ENCODE results near the gene CALN1. TPM values are rescaled to one million over a fixed set of nuclear protein-coding genes. Genes with fewer than 3 reads are reported as not detected.

CALN1 gene
- total and polyA plus RNA-seq, 2 experiments from 2014 or later = 0.23 to 0.28 TPM

DNA sequence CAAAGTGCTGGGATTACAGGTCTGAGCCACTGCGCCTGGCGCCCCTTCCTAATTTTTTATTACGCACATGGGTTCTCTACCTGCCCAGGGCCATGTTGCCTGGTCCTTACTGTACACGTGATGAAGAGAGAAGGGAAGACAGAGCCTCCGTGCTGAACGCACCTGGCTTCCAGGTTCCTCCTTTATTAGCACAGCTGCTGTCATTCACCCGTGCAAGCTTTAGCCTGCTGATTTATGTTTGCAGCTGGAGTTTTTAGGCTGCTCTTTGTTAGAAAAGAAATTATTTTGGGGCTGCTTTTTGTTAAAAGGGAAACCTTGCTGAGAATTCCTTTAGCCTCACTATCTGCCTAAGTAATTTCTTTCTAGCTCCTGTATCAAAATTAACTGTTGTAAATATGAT, 417.0 kb downstream of the CALN1 start:
- TF ChIP-seq EZH2 (IDR thresholded peaks at IDR 0.05; ENCODE audit: borderline replicate concordance) (no peak), EZH2phosphoT487 (IDR thresholded peaks at IDR 0.05; ENCODE audit: low read depth, severe bottlenecking, unreplicated experiment) (no peak)
- TF ChIP-seq, protein P1, sequence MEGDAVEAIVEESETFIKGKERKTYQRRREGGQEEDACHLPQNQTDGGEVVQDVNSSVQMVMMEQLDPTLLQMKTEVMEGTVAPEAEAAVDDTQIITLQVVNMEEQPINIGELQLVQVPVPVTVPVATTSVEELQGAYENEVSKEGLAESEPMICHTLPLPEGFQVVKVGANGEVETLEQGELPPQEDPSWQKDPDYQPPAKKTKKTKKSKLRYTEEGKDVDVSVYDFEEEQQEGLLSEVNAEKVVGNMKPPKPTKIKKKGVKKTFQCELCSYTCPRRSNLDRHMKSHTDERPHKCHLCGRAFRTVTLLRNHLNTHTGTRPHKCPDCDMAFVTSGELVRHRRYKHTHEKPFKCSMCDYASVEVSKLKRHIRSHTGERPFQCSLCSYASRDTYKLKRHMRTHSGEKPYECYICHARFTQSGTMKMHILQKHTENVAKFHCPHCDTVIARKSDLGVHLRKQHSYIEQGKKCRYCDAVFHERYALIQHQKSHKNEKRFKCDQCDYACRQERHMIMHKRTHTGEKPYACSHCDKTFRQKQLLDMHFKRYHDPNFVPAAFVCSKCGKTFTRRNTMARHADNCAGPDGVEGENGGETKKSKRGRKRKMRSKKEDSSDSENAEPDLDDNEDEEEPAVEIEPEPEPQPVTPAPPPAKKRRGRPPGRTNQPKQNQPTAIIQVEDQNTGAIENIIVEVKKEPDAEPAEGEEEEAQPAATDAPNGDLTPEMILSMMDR (IDR thresholded peaks at IDR 0.05; ENCODE audit: poor library complexity) = no peak
- Histone ChIP-seq H3K4me1 (ENCODE audit: insufficient read depth) (no peaks in the 10 kb centered on the region), H3K79me2 (no peaks in the 10 kb centered on the region), H3K4me3 (no peak overlapping the region), H4K20me1 (ENCODE audit: insufficient read depth, poor library complexity, severe bottlenecking) (no peaks in the 10 kb centered on the region), H2AFZ (no peak overlapping the region), H3K9me3 (ENCODE audit: low read depth) (no peaks in the 10 kb centered on the region), H3K4me2 (no peak overlapping the region), H3K9me2 (replicated peaks; ENCODE audit: insufficient read depth) (no peaks in the 10 kb centered on the region), H3K27ac (no peak overlapping the region), H3K36me3 (replicated peaks; ENCODE audit: insufficient read depth, low read depth) (no peaks in the 10 kb centered on the region), H3K27me3 (no peaks in the 10 kb centered on the region)
- WGBS (ENCODE audit: low lambda C conversion rate, missing lambda C conversion rate) = 85% methylated on average over 7 of the region's 7 CpGs
- no peak for DNase-seq (ENCODE audit: low spot score)

DNA sequence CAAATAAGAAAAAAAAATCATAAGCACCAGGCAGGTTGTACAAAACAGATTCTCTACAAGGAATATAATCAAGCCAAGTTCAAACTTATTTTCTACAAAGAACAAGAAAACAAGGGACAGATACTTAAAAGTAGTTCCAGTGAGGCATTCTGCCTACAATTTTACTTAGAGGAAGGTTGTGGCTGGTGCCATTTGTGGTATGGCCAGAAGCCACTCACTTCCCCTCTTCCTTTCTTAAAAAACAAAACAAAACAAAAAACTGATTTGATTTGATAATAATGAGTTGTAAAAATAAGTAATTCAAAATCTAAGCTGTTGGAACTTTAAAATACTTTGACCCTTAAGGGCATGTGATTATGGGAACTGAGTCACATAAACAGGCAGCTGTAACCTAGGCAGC, 420.6 kb downstream of the CALN1 start:
- Histone ChIP-seq H3K36me3 (replicated peaks; ENCODE audit: insufficient read depth, low read depth) (no peaks in the 10 kb centered on the region), H3K9me3 (ENCODE audit: low read depth) (no peaks in the 10 kb centered on the region), H3K27ac (no peak overlapping the region), H3K4me2 (no peak overlapping the region), H3K4me3 (no peak overlapping the region), H3K79me2 (no peaks in the 10 kb centered on the region), H2AFZ (no peak overlapping the region), H3K9me2 (replicated peaks; ENCODE audit: insufficient read depth) (no peaks in the 10 kb centered on the region), H3K27me3 (no peaks in the 10 kb centered on the region), H4K20me1 (ENCODE audit: insufficient read depth, poor library complexity, severe bottlenecking) (no peaks in the 10 kb centered on the region), H3K4me1 (ENCODE audit: insufficient read depth) (no peaks in the 10 kb centered on the region)
- DNase-seq (ENCODE audit: low spot score) = no peak
- TF ChIP-seq, protein P1 (IDR thresholded peaks at IDR 0.05; ENCODE audit: poor library complexity) = no peak
- TF ChIP-seq EZH2phosphoT487 (IDR thresholded peaks at IDR 0.05; ENCODE audit: low read depth, severe bottlenecking, unreplicated experiment) (no peak), EZH2 (IDR thresholded peaks at IDR 0.05; ENCODE audit: borderline replicate concordance) (no peak)

DNA sequence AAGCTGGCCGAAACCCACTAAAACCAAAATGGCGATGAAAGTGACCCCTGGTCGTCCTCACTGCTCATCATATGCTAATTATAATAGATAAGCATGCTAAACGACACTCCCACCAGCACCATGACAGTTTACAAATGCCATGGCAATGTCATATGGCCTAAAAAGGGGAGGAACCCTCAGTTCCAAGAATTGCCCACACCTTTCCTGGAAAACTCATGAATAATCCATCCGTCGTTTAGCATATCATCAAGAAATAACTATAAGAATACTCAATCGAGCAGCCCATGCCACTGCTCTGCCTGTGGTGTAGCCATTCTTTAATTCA, 422.0 kb downstream of the CALN1 start:
- no peaks in the 10 kb centered on the region for H3K4me1 ChIP-seq (ENCODE audit: insufficient read depth)
- no peaks in the 10 kb centered on the region for H4K20me1 ChIP-seq (ENCODE audit: insufficient read depth, poor library complexity, severe bottlenecking)
- no peaks in the 10 kb centered on the region for H3K27me3 ChIP-seq
- H3K79me2 ChIP-seq = no peaks in the 10 kb centered on the region
- TF ChIP-seq EZH2 (IDR thresholded peaks at IDR 0.05; ENCODE audit: borderline replicate concordance) (no peak), EZH2phosphoT487 (IDR thresholded peaks at IDR 0.05; ENCODE audit: low read depth, severe bottlenecking, unreplicated experiment) (no peak)
- TF ChIP-seq, protein P1 (IDR thresholded peaks at IDR 0.05; ENCODE audit: poor library complexity) = no peak
- no peak overlapping the region for H3K4me3 ChIP-seq
- no peaks in the 10 kb centered on the region for H3K9me2 ChIP-seq (replicated peaks; ENCODE audit: insufficient read depth)
- no peaks in the 10 kb centered on the region for H3K9me3 ChIP-seq (ENCODE audit: low read depth)
- H3K4me2 ChIP-seq = no peak overlapping the region
- no peak overlapping the region for H3K27ac ChIP-seq
- H3K36me3 ChIP-seq (replicated peaks; ENCODE audit: insufficient read depth, low read depth) = no peaks in the 10 kb centered on the region
- H2AFZ ChIP-seq = no peak overlapping the region
- DNase-seq (ENCODE audit: low spot score) = no peak
- WGBS (ENCODE audit: low lambda C conversion rate, missing lambda C conversion rate) = 88% methylated on average over 7 of the region's 7 CpGs

DNA sequence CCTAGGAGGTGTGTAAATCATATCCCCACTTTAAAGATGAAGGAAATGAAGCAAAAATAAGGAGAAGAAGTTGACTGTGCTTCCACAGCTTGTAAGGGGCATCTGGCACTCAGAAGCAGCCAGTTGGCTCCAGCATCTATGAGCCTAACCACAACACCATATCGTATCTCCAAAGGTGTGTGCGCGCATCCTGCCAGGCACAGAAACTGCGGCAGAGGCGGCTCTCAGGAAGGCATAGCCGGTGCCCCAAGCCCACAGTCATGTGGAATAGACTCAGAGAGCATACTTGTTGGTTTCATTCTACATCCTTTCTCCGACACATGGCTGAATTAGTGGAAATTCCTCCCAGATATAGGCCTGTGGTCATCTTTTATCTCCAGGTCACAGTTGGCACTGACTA, 423.9 kb downstream of the CALN1 start:
- Histone ChIP-seq H3K36me3 (replicated peaks; ENCODE audit: insufficient read depth, low read depth) (no peaks in the 10 kb centered on the region), H3K4me3 (no peak overlapping the region), H3K79me2 (no peaks in the 10 kb centered on the region), H3K27ac (no peak overlapping the region), H3K9me2 (replicated peaks; ENCODE audit: insufficient read depth) (no peaks in the 10 kb centered on the region), H3K27me3 (no peaks in the 10 kb centered on the region), H3K4me1 (ENCODE audit: insufficient read depth) (no peaks in the 10 kb centered on the region), H3K4me2 (no peak overlapping the region), H2AFZ (no peak overlapping the region), H3K9me3 (ENCODE audit: low read depth) (no peaks in the 10 kb centered on the region), H4K20me1 (ENCODE audit: insufficient read depth, poor library complexity, severe bottlenecking) (no peaks in the 10 kb centered on the region)
- TF ChIP-seq EZH2 (IDR thresholded peaks at IDR 0.05; ENCODE audit: borderline replicate concordance) = no peak
- 92% methylated on average over 7 of the region's 7 CpGs for WGBS (ENCODE audit: low lambda C conversion rate, missing lambda C conversion rate)
- no peak for DNase-seq (ENCODE audit: low spot score)
